ENCODE measurements around the gene FBXL15. TPM values are rescaled to one million over a fixed set of nuclear protein-coding genes. Genes with fewer than 3 reads are reported as not detected.

FBXL15 gene
- total and polyA plus RNA-seq, 9 of the 15 experiments (the other 6 are each of a cell fraction or from before 2014, with no cell fraction given): 0.08 to 25.9 (median 3.5) TPM

GRCh38 chr10:102454662-102455487, 34.2 kb downstream of the FBXL15 start (continued):
- TF ChIP-seq ZNF639 (CRISPR knock-in tag; conservative IDR thresholded peaks at IDR 0.05 in 1 of 2, IDR thresholded peaks at IDR 0.05 in 1 of 2): peak in 1 of 2 experiments; percentile 30; a peak in 2 of 4 replicates
- peak; percentile 52; the same call in 1 of the 2 replicates for TF ChIP-seq HMG20A (CRISPR knock-in tag; conservative IDR thresholded peaks at IDR 0.05)
- TF ChIP-seq KLF6 (CRISPR knock-in tag; IDR thresholded peaks at IDR 0.05; ENCODE audit: borderline replicate concordance): peak; percentile 96

- no peak overlapping the region for H2AFZ ChIP-seq (ENCODE audit: low read depth, low read length)
- in situ Hi-C loops (cut with MboI) (no loop called here), intact Hi-C loops (cut with micrococcal nuclease) (no loop called here)
- no peaks in the 10 kb centered on the region for H3K9me3 ChIP-seq (replicated peaks; ENCODE audit: control insufficient read depth, insufficient read depth, low read depth, low read length)
- peak overlapping the region; percentile 24; the same call in 1 of the 2 replicates for H3K4me2 ChIP-seq (ENCODE audit: insufficient read depth, low read length)
- H3K36me3 ChIP-seq (ENCODE audit: control insufficient read depth, insufficient read depth, low read length): peaks cover 44% of the 10 kb centered on the region; the same call in 2 of the 3 replicates
- BruUV-seq (replicated peaks): TSS peak; percentile 19
- WGBS (ENCODE audit: insufficient coverage, low coverage, missing lambda C conversion rate): 19% methylated on average over 7 of the region's 7 CpGs
- H3K9ac ChIP-seq (ENCODE audit: insufficient read depth in 1 of 2, low read depth in 2 of 2, low read length in 2 of 2): peak overlapping the region; percentile 59 to 68; a peak in 3 of 4 replicates
- H3K9me1 ChIP-seq (ENCODE audit: control insufficient read depth, insufficient read depth, low read length): no peaks in the 10 kb centered on the region
- FAIRE-seq: peak; percentile 78
- H4K20me1 ChIP-seq (replicated peaks; ENCODE audit: control insufficient read depth, insufficient read depth, low read length): no peaks in the 10 kb centered on the region
- H3K4me1 ChIP-seq (replicated peaks in 1 of 2; ENCODE audit: control insufficient read depth in 2 of 2, insufficient read depth in 2 of 2, low read length in 2 of 2): peaks cover 27 to 41% of the 10 kb centered on the region in 2 experiments
- H3K27me3 ChIP-seq (ENCODE audit: control insufficient read depth in 2 of 2, insufficient read depth in 2 of 2, low read length in 2 of 2): no peaks in the 10 kb centered on the region
- peak in 2 of 4 experiments; percentile 31 to 78 for DNase-seq (ENCODE audit: extremely low read depth in 1 of 4, low spot score in 3 of 4)
- POLR2A ChIA-PET: interaction anchor here (0.8 to 2.6 kb wide), 2 partner anchors 15 to 20 kb away, joined by 3 to 13 read pairs; no protein-coding TSS in a partner anchor
- peak; percentile 80 for ATAC-seq
- peaks cover 30% of the 10 kb centered on the region for H3K79me2 ChIP-seq (ENCODE audit: control insufficient read depth, insufficient read depth, low read length)
- H3K4me3 ChIP-seq: no peak overlapping the region
- CTCF ChIA-PET (ENCODE audit: low intra/inter-chr PET ratio): no interaction called here
- H3K27ac ChIP-seq (ENCODE audit: extremely low read depth, low read depth, low read length): peak overlapping the region; percentile 92
- TF ChIP-seq GABPB1 (CRISPR knock-in tag; IDR thresholded peaks at IDR 0.05): 0 out of 2 replicates have a peak, but pooled peaks have one; percentile 30
- TF ChIP-seq CXXC5 (CRISPR knock-in tag; IDR thresholded peaks at IDR 0.05): peak; percentile 68
- TF ChIP-seq HDGF (IDR thresholded peaks at IDR 0.05): no peak
- peak; percentile 96 for TF ChIP-seq ATF4 (CRISPR knock-in tag; IDR thresholded peaks at IDR 0.05)
- TF ChIP-seq JUND (IDR thresholded peaks at IDR 0.05; ENCODE audit: borderline replicate concordance, low read depth, low read length): peak; percentile 98
- TF ChIP-seq JUND (tag; IDR thresholded peaks at IDR 0.05; ENCODE audit: borderline replicate concordance, low read depth, low read length): peak; percentile 96; the same call in 2 of the 3 replicates
- no peak for TF ChIP-seq MBD2 (IDR thresholded peaks at IDR 0.05; ENCODE audit: borderline replicate concordance, low read depth)
- 0 out of 2 replicates have a peak, but pooled peaks have one; percentile 9 for TF ChIP-seq BCL6 (CRISPR knock-in tag; IDR thresholded peaks at IDR 0.05)
- TF ChIP-seq DIDO1 (tag; IDR thresholded peaks at IDR 0.05; ENCODE audit: low read depth): no peak
- peak; percentile 79 for TF ChIP-seq SMAD3 (CRISPR knock-in tag; conservative IDR thresholded peaks at IDR 0.05)
- peak; percentile 99 for TF ChIP-seq ATF3 (IDR thresholded peaks at IDR 0.05)
- TF ChIP-seq ATF3 (CRISPR knock-in tag; conservative IDR thresholded peaks at IDR 0.05): peak; percentile 88
Measured at GRCh38 chr10:102455893-102456471, 35.3 kb downstream of the FBXL15 start.
